Measurements from ENCODE around the gene IL23R.

IL23R gene

GRCh38 chr1:67226688-67227087, 60.4 kb downstream of the IL23R start:
- TF ChIP-seq POLR2AphosphoS5 (IDR thresholded peaks at IDR 0.05; ENCODE audit: low read depth, low read length) (no peak), TAF1 (IDR thresholded peaks at IDR 0.05; ENCODE audit: borderline replicate concordance, insufficient read depth, low read length) (no peak), REST (IDR thresholded peaks at IDR 0.05; ENCODE audit: insufficient read depth in 1 of 2, low read depth in 2 of 2, low read length in 2 of 2) (no peak), FOXP2 (optimal IDR thresholded peaks at IDR 0.05; ENCODE audit: borderline replicate concordance, extremely low read depth, extremely low read length, insufficient read depth) (no peak), SIN3A (IDR thresholded peaks at IDR 0.05; ENCODE audit: borderline replicate concordance, insufficient read depth, low read length) (no peak)

GRCh38 chr1:67227196-67227595, 60.9 kb downstream of the IL23R start:
- no peak for TF ChIP-seq TAF1 (IDR thresholded peaks at IDR 0.05; ENCODE audit: borderline replicate concordance, insufficient read depth, low read length)
- TF ChIP-seq FOXP2 (optimal IDR thresholded peaks at IDR 0.05; ENCODE audit: borderline replicate concordance, extremely low read depth, extremely low read length, insufficient read depth) = no peak
- no peak for TF ChIP-seq REST (IDR thresholded peaks at IDR 0.05; ENCODE audit: insufficient read depth in 1 of 2, low read depth in 2 of 2, low read length in 2 of 2)

- no peak for TF ChIP-seq REST (IDR thresholded peaks at IDR 0.05; ENCODE audit: insufficient read depth in 1 of 2, low read depth in 2 of 2, low read length in 2 of 2)
- TF ChIP-seq SIN3A (IDR thresholded peaks at IDR 0.05; ENCODE audit: borderline replicate concordance, insufficient read depth, low read length) = no peak
- no peak for TF ChIP-seq TAF1 (IDR thresholded peaks at IDR 0.05; ENCODE audit: borderline replicate concordance, insufficient read depth, low read length)
- no peak for TF ChIP-seq POLR2AphosphoS5 (IDR thresholded peaks at IDR 0.05; ENCODE audit: low read depth, low read length)
- TF ChIP-seq FOXP2 (optimal IDR thresholded peaks at IDR 0.05; ENCODE audit: borderline replicate concordance, extremely low read depth, extremely low read length, insufficient read depth) = no peak
Measured at GRCh38 chr1:67228791-67229190, 62.5 kb downstream of the IL23R start.

- no peak for TF ChIP-seq REST (IDR thresholded peaks at IDR 0.05; ENCODE audit: insufficient read depth in 1 of 2, low read depth in 2 of 2, low read length in 2 of 2)
- no peak for TF ChIP-seq FOXP2 (optimal IDR thresholded peaks at IDR 0.05; ENCODE audit: borderline replicate concordance, extremely low read depth, extremely low read length, insufficient read depth)
- no peak for TF ChIP-seq TAF1 (IDR thresholded peaks at IDR 0.05; ENCODE audit: borderline replicate concordance, insufficient read depth, low read length)
- TF ChIP-seq SIN3A (IDR thresholded peaks at IDR 0.05; ENCODE audit: borderline replicate concordance, insufficient read depth, low read length) = no peak
- TF ChIP-seq POLR2AphosphoS5 (IDR thresholded peaks at IDR 0.05; ENCODE audit: low read depth, low read length) = no peak
Measured at GRCh38 chr1:67230539-67230938, 64.3 kb downstream of the IL23R start.

- TF ChIP-seq POLR2AphosphoS5 (IDR thresholded peaks at IDR 0.05; ENCODE audit: low read depth, low read length) (no peak), REST (IDR thresholded peaks at IDR 0.05; ENCODE audit: insufficient read depth in 1 of 2, low read depth in 2 of 2, low read length in 2 of 2) (no peak), FOXP2 (optimal IDR thresholded peaks at IDR 0.05; ENCODE audit: borderline replicate concordance, extremely low read depth, extremely low read length, insufficient read depth) (no peak), TAF1 (IDR thresholded peaks at IDR 0.05; ENCODE audit: borderline replicate concordance, insufficient read depth, low read length) (no peak), SIN3A (IDR thresholded peaks at IDR 0.05; ENCODE audit: borderline replicate concordance, insufficient read depth, low read length) (no peak)
Measured at GRCh38 chr1:67236277-67236676, 70.0 kb downstream of the IL23R start.
